ENCODE measurements around the gene EOLA1.
"Not testable (repeated sequence)": the region's sequence is repeated elsewhere in the genome, so short reads cannot be mapped to it uniquely, and the experiment has no call there.

Gene EOLA1

DNA sequence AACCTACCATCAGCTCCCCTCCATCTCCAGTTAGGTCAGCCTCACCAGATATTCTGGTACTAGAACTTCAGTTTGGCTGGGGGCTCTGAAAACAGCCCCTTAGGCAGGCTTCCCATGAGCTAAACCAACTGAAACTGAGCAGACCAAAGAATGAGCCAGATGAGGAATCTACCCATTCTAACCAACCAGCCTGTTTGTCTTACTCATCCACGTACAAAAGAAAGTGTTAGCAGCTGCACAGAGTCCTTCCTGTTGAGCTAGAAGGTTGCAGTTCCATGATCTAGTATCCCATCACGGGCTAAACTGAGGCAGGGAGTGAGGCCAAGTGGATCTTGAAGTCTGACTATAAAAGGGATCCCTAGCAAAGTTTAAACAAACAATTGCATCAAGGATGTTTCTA lies 29.0 kb downstream of the EOLA1 start:
- Histone ChIP-seq H3K27ac (ENCODE audit: poor library complexity, severe bottlenecking) (no peak overlapping the region), H3K4me1 (ENCODE audit: insufficient read depth, poor library complexity, severe bottlenecking) (no peaks in the 10 kb centered on the region), H3K4me3 (ENCODE audit: severe bottlenecking) (no peak overlapping the region), H3K9me3 (ENCODE audit: severe bottlenecking) (no peaks in the 10 kb centered on the region), H3K36me3 (ENCODE audit: low read depth) (no peaks in the 10 kb centered on the region), H3K27me3 (ENCODE audit: insufficient read depth, poor library complexity, severe bottlenecking) (no peaks in the 10 kb centered on the region)
- ATAC-seq (ENCODE audit: low read depth) (no peak), DNase-seq (ENCODE audit: low spot score) (no peak)
- TF ChIP-seq, protein P1, sequence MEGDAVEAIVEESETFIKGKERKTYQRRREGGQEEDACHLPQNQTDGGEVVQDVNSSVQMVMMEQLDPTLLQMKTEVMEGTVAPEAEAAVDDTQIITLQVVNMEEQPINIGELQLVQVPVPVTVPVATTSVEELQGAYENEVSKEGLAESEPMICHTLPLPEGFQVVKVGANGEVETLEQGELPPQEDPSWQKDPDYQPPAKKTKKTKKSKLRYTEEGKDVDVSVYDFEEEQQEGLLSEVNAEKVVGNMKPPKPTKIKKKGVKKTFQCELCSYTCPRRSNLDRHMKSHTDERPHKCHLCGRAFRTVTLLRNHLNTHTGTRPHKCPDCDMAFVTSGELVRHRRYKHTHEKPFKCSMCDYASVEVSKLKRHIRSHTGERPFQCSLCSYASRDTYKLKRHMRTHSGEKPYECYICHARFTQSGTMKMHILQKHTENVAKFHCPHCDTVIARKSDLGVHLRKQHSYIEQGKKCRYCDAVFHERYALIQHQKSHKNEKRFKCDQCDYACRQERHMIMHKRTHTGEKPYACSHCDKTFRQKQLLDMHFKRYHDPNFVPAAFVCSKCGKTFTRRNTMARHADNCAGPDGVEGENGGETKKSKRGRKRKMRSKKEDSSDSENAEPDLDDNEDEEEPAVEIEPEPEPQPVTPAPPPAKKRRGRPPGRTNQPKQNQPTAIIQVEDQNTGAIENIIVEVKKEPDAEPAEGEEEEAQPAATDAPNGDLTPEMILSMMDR (IDR thresholded peaks at IDR 0.05; ENCODE audit: poor library complexity, severe bottlenecking) = no peak

DNA sequence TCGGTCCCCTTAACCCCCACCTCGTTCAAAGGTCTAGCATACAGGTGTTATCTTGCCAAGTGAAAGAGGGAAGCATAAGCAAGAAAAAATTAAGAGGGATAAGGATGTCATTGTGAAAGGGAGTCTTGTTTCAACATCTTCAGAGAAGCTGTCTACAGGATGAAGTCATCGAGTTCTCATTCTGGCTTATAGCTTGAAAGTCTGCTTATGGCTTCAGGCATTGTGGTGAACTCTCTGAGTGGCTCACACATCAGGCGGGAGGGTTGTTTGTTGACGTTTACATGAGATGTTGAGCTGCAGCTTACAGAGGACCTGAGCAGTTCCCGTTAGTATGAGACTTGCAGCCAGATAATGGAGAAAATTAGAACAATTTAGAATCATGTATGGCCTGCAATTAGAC lies 29.9 kb downstream of the EOLA1 start:
- Histone ChIP-seq H3K9me3 (ENCODE audit: severe bottlenecking) (no peaks in the 10 kb centered on the region), H3K27ac (ENCODE audit: poor library complexity, severe bottlenecking) (no peak overlapping the region), H3K4me1 (ENCODE audit: insufficient read depth, poor library complexity, severe bottlenecking) (no peaks in the 10 kb centered on the region), H3K36me3 (ENCODE audit: low read depth) (no peaks in the 10 kb centered on the region), H3K27me3 (ENCODE audit: insufficient read depth, poor library complexity, severe bottlenecking) (no peaks in the 10 kb centered on the region), H3K4me3 (ENCODE audit: severe bottlenecking) (no peak overlapping the region)
- TF ChIP-seq, protein P1 (IDR thresholded peaks at IDR 0.05; ENCODE audit: poor library complexity, severe bottlenecking) = no peak
- DNase-seq (ENCODE audit: low spot score) (no peak), ATAC-seq (ENCODE audit: low read depth) (peak; percentile 67)

DNA sequence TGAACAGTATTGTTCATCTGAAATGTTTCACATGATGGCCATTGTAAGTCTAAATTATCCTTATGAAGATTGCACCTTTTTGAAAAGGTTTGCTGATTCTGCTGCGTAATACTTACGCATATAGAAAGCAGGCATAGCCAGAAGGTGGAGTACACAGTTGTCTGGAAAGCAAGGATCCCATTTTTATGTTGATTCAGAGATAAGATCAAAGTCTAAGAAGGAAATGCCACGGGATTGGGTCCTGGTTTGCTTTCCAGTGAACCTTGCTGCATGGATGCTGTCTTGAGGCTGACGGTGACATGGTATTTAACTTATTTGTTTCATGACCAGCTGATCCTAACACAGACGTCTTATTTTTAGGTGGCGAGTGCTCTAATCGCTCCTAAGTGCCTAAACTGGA lies 31.0 kb downstream of the EOLA1 start:
- TF ChIP-seq, protein P1 (IDR thresholded peaks at IDR 0.05; ENCODE audit: poor library complexity, severe bottlenecking) = no peak
- no peaks in the 10 kb centered on the region for H3K27me3 ChIP-seq (ENCODE audit: insufficient read depth, poor library complexity, severe bottlenecking)
- no peaks in the 10 kb centered on the region for H3K36me3 ChIP-seq (ENCODE audit: low read depth)
- ATAC-seq (ENCODE audit: low read depth) (no peak), DNase-seq (ENCODE audit: low spot score) (no peak)
- H3K27ac ChIP-seq (ENCODE audit: poor library complexity, severe bottlenecking) = no peak overlapping the region
- no peaks in the 10 kb centered on the region for H3K9me3 ChIP-seq (ENCODE audit: severe bottlenecking)
- no peaks in the 10 kb centered on the region for H3K4me1 ChIP-seq (ENCODE audit: insufficient read depth, poor library complexity, severe bottlenecking)
- no peak overlapping the region for H3K4me3 ChIP-seq (ENCODE audit: severe bottlenecking)

DNA sequence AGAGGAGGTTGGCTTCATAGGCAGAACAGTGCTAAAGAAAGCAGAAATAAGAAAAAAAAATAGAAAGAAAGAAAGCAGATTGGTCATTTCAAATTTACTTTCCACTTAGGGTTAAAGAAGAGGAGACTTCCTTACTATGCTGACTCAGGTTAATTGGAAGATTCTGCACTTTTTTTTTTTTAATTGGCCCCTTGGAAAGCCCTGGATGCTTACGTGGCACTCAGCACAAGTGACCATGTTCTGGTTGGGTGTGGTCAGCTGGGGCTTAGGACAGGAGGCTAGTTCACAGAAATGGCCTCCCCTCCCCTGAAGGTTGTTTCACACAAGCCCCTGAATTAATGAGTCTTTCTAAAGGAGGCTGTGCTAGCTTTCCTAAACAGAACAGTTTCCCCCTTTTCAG lies 31.9 kb downstream of the EOLA1 start:
- Histone ChIP-seq H3K4me3 (ENCODE audit: severe bottlenecking) (no peak overlapping the region), H3K27me3 (ENCODE audit: insufficient read depth, poor library complexity, severe bottlenecking) (no peaks in the 10 kb centered on the region), H3K27ac (ENCODE audit: poor library complexity, severe bottlenecking) (no peak overlapping the region), H3K4me1 (ENCODE audit: insufficient read depth, poor library complexity, severe bottlenecking) (no peaks in the 10 kb centered on the region), H3K36me3 (ENCODE audit: low read depth) (no peaks in the 10 kb centered on the region), H3K9me3 (ENCODE audit: severe bottlenecking) (no peaks in the 10 kb centered on the region)
- ATAC-seq (ENCODE audit: low read depth) (no peak), DNase-seq (ENCODE audit: low spot score) (no peak)
- TF ChIP-seq, protein P1 (IDR thresholded peaks at IDR 0.05; ENCODE audit: poor library complexity, severe bottlenecking) = no peak

DNA sequence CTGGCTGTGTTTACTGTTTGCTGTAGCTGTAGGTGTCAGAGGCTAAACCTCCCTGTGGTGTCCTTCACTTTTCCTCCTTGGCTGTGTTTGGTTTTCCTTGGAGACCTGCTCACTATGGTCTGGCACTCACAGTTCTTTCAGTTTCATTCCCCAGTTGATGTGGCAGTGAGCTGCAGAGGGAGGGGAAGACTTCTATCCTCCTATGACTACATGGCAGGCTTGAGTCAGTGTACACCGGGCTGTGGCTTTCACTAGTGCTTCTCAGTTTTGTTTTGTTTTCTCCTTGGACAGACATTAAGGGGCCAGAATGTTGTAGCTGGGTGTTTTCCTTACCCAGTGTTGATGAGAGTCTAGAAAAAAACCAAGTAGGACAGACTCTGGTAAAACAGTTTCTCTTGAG lies 32.6 kb downstream of the EOLA1 start:
- H3K9me3 ChIP-seq (ENCODE audit: severe bottlenecking); DNase-seq (ENCODE audit: low spot score); H3K27ac ChIP-seq (ENCODE audit: poor library complexity, severe bottlenecking); H3K4me3 ChIP-seq (ENCODE audit: severe bottlenecking); H3K4me1 ChIP-seq (ENCODE audit: insufficient read depth, poor library complexity, severe bottlenecking); ATAC-seq (ENCODE audit: low read depth); H3K27me3 ChIP-seq (ENCODE audit: insufficient read depth, poor library complexity, severe bottlenecking); H3K36me3 ChIP-seq (ENCODE audit: low read depth): not testable (repeated sequence)

DNA sequence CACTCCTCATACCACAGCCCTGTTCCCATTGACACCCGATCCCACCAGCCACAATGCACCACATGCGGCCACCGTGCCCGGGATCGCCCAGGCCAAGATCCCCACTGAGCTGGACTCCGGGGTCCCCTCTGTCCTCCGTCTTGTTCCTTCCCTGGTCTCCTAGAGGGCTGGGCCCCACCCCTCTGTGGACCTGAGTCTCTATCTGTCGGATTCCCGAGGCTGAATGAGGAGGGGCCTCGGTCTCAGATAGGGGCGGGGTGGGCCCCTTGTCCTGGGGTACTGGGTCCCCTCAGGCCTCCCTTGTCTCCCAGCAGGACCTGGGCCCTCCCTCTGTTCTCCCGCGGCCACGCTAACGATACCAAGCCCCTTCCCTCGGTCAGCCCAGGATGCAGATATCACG lies 44.8 kb downstream of the EOLA1 start:
- DNase-seq (ENCODE audit: low spot score); H3K27ac ChIP-seq (ENCODE audit: poor library complexity, severe bottlenecking); H3K4me1 ChIP-seq (ENCODE audit: insufficient read depth, poor library complexity, severe bottlenecking); H3K4me3 ChIP-seq (ENCODE audit: severe bottlenecking); H3K36me3 ChIP-seq (ENCODE audit: low read depth); H3K9me3 ChIP-seq (ENCODE audit: severe bottlenecking); H3K27me3 ChIP-seq (ENCODE audit: insufficient read depth, poor library complexity, severe bottlenecking); ATAC-seq (ENCODE audit: low read depth): not testable (repeated sequence)

DNA sequence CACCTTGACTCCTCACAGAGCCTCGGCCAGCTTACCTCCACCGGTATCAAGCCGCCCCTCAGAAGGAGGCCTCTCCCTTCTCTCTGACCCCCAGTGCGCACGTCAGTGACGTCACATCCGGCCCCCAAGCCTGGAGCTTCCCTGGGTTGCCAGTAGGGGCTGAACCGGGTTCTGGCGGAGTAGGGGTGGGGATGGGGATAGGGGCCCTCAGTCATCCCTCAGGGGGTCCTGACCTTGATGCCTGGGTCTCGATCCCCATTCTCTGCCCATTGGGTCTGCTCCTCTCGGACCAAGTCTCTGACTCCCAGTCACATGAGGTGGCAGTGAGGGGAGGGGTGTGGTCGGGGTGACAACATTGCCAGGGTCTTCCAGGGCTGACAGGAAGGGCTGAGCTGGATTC lies 46.5 kb downstream of the EOLA1 start, which contains the start of gene MAGEA9B:
TSS of gene MAGEA9B (minus strand) at position 101 of the 400 bp plus-strand sequence. CDS start 4,280 bp downstream, outside the sequence.
- not testable (repeated sequence) for ATAC-seq (ENCODE audit: low read depth); H3K9me3 ChIP-seq (ENCODE audit: severe bottlenecking); H3K27ac ChIP-seq (ENCODE audit: poor library complexity, severe bottlenecking); DNase-seq (ENCODE audit: low spot score); H3K27me3 ChIP-seq (ENCODE audit: insufficient read depth, poor library complexity, severe bottlenecking); H3K4me1 ChIP-seq (ENCODE audit: insufficient read depth, poor library complexity, severe bottlenecking); H3K4me3 ChIP-seq (ENCODE audit: severe bottlenecking); H3K36me3 ChIP-seq (ENCODE audit: low read depth)

DNA sequence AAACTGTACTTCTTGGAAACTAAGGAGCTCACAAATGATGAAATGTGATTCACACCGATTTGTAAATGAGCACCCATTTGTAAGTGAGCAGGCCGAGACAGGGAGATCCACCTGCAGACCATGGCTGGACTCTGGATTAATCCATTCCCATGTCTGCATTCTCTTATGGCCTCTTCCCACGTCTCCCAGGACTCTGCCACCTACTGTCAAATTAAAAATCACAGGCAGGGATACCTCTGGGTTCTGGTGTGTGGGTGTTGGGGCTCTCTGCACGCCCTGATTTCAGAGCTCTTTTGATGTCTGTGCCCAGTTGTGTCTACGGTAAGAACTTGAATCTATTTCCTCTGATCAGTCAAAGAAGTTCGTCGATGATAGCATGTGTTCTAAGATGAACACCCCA lies 50.2 kb downstream of the EOLA1 start:
- not testable (repeated sequence) for H3K9me3 ChIP-seq (ENCODE audit: severe bottlenecking); H3K4me1 ChIP-seq (ENCODE audit: insufficient read depth, poor library complexity, severe bottlenecking); H3K27me3 ChIP-seq (ENCODE audit: insufficient read depth, poor library complexity, severe bottlenecking); ATAC-seq (ENCODE audit: low read depth); H3K36me3 ChIP-seq (ENCODE audit: low read depth); H3K4me3 ChIP-seq (ENCODE audit: severe bottlenecking); H3K27ac ChIP-seq (ENCODE audit: poor library complexity, severe bottlenecking); DNase-seq (ENCODE audit: low spot score)
